ENCODE data around the gene UBB. TPM values are rescaled to one million over a fixed set of nuclear protein-coding genes. Genes with fewer than 3 reads are reported as not detected.

The UBB gene
- total RNA-seq, 1 donor from 2014 or later, result 1,366 TPM

GRCh38 chr17:16417896-16418684, 37.2 kb downstream of the UBB start:
- DNase-seq (ENCODE audit: low spot score), result no peak

- no peak for DNase-seq (ENCODE audit: low spot score)
These were observed 37.8 kb downstream of the UBB start for GRCh38 chr17:16418685-16419068.

- peak; percentile 72 for DNase-seq (ENCODE audit: low spot score)
These were observed 38.4 kb downstream of the UBB start for GRCh38 chr17:16419074-16419928.

- no peak for DNase-seq (ENCODE audit: low spot score)
These were observed 39.0 kb downstream of the UBB start for GRCh38 chr17:16419929-16420271.

GRCh38 chr17:16422416-16422815, 41.5 kb downstream of the UBB start:
- no peak for DNase-seq (ENCODE audit: low spot score)

GRCh38 chr17:16423226-16423872, 42.5 kb downstream of the UBB start:
- no peak for DNase-seq (ENCODE audit: low spot score)

GRCh38 chr17:16425202-16425601, 44.3 kb downstream of the UBB start:
- no peak for DNase-seq (ENCODE audit: low spot score)

- no peak for DNase-seq (ENCODE audit: low spot score)
These were observed 45.1 kb downstream of the UBB start for GRCh38 chr17:16425698-16426659.

- no peak for DNase-seq (ENCODE audit: low spot score)
These were observed 46.1 kb downstream of the UBB start for GRCh38 chr17:16427020-16427419.

- peak; percentile 58 for DNase-seq (ENCODE audit: low spot score)
These were observed 47.4 kb downstream of the UBB start for GRCh38 chr17:16428098-16428882.

- no peak for DNase-seq (ENCODE audit: low spot score)
These were observed 48.2 kb downstream of the UBB start for GRCh38 chr17:16429083-16429482.

GRCh38 chr17:16430650-16431049, 49.8 kb downstream of the UBB start:
- DNase-seq (ENCODE audit: low spot score), result no peak

GRCh38 chr17:16432017-16432416, 51.1 kb downstream of the UBB start:
- no peak for DNase-seq (ENCODE audit: low spot score)

Other genes starting within 250 kb of the UBB start
- 85.0 TPM for gene NCOR1, start 165.6 kb upstream of the UBB start, total RNA-seq (ENCODE audit: insufficient read depth, low replicate concordance)
- gene PIGL, start 163.9 kb upstream of the UBB start, total RNA-seq (ENCODE audit: insufficient read depth, low replicate concordance), result 33.9 TPM
- gene CENPV, start 27.6 kb upstream of the UBB start, total RNA-seq (ENCODE audit: insufficient read depth, low replicate concordance), result 23.6 TPM
- 22.9 TPM for gene TRPV2, start 34.5 kb downstream of the UBB start, total RNA-seq (ENCODE audit: insufficient read depth, low replicate concordance)
- 7.9 TPM for gene LRRC75A, start 111.1 kb downstream of the UBB start, total RNA-seq (ENCODE audit: insufficient read depth, low replicate concordance)
- gene ZNF287, start 188.1 kb downstream of the UBB start, total RNA-seq (ENCODE audit: insufficient read depth, low replicate concordance), result 12.8 TPM

Data from umbilical cord (tissue), 2 donors.